WTC11 (cell line): ENCODE data around the gene AGBL1.

Experiments used
- ETV6 ChIP-seq: sonication (generic); formaldehyde crosslinking; IDR thresholded peaks from 2 replicates; pipeline ENCODE4 v1.8.1; 2022; ENCODE audit warnings: mild to moderate bottlenecking, missing genetic modification reagents
- IRF2 ChIP-seq: sonication (generic); formaldehyde crosslinking; IDR thresholded peaks from 2 replicates; pipeline ENCODE4 v1.8.0; 2022; ENCODE audit warnings: low read depth, missing genetic modification reagents, borderline replicate concordance
- NFATC4 ChIP-seq: fragments of 250-450 bp; sonication (Bioruptor Pico); IDR thresholded peaks from 2 replicates; pipeline ENCODE4 v1.9.0; 2021; ENCODE audit warnings: mild to moderate bottlenecking
- TF ChIP-seq, protein P1 (sequence below): fragments of 200-600 bp; IDR thresholded peaks from 2 replicates; pipeline ENCODE4 v1.8.0; 2022; ENCODE audit warnings: antibody characterized with exemption
- TF ChIP-seq, protein P2 (sequence below): sonication (generic); formaldehyde crosslinking; IDR thresholded peaks from 2 replicates; pipeline ENCODE4 v1.8.1; 2023; ENCODE audit warnings: mild to moderate bottlenecking, missing genetic modification reagents, moderate library complexity

DNA sequence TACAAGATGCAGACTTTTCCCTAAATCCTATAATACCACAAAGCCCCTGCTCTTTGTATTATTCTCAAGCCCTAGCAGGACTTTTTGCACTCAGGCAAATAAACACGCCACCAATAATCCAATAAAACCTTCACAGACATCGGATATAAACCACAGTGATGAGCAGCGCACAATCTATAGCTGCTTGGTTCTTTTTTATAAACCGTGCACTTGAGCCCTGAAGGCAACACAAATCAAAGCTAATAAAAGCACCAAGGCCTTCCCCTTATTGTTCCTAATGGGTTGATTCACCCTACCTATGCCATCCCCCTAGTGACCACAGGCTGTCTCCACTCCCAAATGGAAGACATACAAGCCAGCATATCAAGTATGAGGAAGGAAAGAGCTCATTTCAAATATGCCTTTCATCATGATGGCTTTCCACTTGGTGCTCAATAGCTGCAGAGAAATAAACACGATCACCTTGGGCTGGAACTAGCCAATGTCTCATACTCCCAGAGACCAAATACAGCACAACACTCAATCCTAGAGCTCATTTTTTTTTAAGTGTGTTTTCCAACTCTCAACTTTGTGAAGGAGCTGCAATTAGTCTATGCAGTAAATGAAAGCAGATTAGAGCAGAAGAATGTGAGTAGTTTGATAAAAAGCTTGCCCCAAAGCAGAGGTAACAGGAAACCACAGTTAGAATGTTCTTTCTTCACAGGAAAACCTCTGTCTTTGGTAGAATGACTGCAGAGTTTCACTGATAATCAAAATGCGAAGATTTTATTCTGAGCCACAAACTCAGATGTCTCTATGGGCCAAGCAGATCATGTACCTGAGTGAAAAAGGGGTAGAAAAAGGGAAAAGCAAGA, 573.9 kb downstream of the AGBL1 start:
- TF ChIP-seq ETV6 (CRISPR knock-in tag) (no peak), IRF2 (CRISPR knock-in tag) (no peak), NFATC4 (CRISPR knock-in tag) (no peak)
- TF ChIP-seq, protein P1, sequence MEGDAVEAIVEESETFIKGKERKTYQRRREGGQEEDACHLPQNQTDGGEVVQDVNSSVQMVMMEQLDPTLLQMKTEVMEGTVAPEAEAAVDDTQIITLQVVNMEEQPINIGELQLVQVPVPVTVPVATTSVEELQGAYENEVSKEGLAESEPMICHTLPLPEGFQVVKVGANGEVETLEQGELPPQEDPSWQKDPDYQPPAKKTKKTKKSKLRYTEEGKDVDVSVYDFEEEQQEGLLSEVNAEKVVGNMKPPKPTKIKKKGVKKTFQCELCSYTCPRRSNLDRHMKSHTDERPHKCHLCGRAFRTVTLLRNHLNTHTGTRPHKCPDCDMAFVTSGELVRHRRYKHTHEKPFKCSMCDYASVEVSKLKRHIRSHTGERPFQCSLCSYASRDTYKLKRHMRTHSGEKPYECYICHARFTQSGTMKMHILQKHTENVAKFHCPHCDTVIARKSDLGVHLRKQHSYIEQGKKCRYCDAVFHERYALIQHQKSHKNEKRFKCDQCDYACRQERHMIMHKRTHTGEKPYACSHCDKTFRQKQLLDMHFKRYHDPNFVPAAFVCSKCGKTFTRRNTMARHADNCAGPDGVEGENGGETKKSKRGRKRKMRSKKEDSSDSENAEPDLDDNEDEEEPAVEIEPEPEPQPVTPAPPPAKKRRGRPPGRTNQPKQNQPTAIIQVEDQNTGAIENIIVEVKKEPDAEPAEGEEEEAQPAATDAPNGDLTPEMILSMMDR = no peak
- TF ChIP-seq, protein P2, sequence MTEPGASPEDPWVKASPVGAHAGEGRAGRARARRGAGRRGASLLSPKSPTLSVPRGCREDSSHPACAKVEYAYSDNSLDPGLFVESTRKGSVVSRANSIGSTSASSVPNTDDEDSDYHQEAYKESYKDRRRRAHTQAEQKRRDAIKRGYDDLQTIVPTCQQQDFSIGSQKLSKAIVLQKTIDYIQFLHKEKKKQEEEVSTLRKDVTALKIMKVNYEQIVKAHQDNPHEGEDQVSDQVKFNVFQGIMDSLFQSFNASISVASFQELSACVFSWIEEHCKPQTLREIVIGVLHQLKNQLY (CRISPR knock-in tag) = no peak
